ENCODE results near the gene SMARCAL1.
"Not testable (repeated sequence)": the region's sequence is repeated elsewhere in the genome, so short reads cannot be mapped to it uniquely, and the experiment has no call there.

The SMARCAL1 gene

DNA sequence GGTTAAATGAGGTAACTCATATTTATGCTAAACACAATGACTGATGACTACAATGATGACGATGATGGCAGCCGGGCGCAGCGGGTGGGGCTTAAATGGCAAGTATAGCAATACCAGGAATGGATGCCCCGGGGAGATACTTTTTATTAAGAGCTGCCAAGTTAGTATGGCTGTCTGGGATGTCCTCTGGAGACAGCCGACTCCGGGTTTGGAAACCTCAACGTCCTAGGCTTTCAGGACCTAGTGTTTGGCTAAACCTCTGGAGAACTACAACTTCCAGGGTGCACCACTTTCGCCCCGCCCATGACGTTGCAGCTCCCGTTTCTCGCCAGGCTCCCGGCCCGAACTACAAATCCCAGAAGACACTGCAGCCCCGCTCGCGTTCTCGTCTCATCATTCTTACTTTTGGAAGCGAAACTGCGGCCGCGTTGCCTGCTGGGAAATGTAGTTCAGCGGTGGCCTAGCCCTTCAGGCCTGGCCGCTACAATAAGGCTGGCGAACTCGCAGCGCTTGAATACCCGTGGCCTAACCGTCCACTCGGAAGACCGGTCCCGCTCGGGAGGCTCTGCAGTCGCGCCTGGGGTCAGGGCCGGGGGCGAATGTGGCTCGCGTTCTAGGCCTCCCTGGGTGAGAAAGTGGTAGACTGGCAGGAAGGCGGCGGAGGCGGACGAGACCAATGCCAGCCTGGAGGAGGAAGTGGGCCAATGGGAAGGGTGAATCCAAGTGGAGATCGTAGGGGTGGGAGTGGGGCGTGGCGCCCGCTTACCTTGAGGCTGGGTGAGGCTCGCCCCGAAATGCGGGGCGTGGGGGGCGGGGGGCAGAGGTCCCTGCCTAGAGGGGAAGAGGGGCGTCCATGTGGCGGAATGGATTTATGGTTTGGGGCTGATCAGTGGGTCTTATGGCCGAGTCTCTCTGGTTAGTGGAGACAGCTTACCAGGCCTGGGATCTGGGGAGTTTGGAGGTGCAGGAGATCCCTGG lies at the start of gene SMARCAL1:
Gene SMARCAL1 (plus strand): TSS at position 463 of the 978 bp plus-strand sequence. CDS start 2,221 bp downstream, outside the sequence.
- peak; percentile 95 for DNase-seq

- DNase-seq: peak; percentile 32
Observed at GRCh38 chr2:216362730-216363129, 49.6 kb upstream of the SMARCAL1 start.

DNA sequence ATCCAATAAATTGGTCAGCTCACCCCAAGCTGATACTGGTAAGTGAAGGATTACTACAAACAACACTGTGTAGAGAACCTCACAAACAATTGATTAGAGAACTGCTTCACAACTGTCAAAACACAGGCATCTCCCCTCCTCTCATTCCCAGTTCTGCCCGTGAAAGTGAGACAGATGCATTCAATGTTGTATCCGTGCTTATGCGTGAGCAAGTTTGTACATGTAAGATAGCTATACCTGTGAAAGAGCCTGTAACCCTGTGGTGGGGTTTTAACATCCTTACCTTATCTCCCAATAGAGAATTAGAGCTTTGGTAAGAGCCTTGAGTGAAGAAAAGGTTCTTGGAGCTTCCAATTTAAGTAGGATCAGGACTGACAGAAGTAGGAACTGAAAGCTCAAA lies 49.1 kb upstream of the SMARCAL1 start:
- no peak for DNase-seq

GRCh38 chr2:216365518-216365917 lies 46.8 kb upstream of the SMARCAL1 start:
- no peak for DNase-seq

DNA sequence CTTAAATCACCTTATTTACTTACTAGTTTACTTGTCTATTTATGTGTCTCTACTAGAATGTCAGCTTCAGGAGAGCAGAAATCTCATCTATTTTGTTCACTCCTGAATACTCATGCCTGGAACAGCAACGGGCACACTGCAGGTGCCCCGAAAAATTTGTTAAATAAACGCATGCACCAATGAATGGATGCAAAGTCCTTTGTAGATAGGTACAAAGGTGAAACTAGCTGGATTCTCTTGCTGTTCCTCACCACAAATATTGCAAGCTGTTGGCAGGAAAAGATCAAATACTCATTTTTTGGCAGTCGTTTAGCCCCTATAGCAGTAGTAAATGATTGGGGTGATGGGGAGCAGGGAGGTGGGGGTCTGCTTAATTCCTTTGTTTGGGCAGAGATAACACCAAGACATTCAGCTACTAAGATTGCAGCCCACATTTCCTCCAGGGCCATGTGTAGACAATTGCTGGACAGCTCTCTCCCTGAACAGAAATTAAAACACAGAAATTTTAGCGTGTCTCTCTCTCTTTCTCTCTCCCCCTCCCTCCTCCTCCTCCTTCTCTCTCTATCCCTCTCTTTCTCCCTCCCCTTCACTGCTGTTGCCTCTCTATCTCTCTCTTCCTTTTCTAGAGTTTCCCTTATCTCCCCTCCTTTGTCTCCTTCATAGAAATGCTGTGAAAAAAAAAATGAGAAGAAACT lies 45.4 kb upstream of the SMARCAL1 start:
- no peak for DNase-seq

DNA sequence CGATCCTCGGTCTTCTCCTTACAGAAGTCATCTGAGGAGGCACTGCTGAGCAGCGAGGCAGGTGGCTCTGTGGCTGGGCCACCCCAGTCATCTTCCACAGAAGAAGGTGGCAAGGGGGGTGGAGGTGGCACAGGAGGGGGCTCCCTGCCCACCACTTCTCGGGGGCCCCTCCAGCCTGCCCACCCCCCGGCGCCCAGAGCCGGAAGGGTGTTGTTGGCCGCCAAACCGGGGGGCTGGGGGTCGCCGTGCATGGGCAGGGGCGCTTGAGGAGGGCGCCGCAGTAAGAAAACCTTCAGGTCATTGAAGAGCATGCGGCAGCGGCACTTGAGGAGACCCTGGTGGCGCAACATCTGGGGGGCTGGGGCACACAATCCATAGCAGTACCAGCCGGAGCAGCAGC lies 42.5 kb upstream of the SMARCAL1 start:
- DNase-seq: no peak

DNA sequence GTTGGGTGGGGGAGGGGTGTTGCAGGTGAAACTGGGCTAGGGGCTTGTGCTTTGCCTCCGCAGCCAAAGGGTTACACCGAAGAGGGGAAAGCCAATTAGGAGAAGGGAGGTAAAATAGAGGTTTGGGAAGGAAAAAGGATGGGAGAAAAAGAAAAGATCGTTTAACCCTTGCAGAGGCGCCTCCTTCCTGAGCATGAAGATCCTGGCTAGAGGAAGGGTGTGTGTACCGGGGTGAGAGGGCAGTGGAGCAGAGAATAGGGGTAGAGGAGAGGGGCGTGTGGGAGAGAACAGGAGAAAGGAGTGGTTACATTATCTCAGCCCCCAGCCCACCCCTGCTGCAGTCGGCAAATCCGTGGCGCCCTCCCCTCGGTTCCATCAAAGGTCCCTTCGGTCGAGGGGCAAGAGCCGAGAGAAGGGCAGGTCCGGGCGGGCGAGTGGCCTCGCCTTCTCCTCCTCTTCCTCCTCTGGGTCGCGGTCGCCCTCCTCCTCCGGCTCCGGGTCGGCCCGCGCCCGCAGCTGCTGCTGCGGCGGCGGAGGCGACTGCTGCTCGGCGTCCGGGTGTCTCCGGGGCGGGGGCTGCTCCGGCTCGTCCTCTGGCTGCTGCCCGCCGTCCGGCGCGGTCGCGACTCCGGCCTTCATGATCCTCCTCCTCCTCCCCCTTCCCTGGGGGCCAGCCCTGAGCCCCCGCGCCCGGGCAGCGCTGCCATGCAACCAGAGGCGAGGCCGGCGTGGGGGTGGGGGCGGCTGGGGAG lies 41.1 kb upstream of the SMARCAL1 start:
- DNase-seq: no peak

DNA sequence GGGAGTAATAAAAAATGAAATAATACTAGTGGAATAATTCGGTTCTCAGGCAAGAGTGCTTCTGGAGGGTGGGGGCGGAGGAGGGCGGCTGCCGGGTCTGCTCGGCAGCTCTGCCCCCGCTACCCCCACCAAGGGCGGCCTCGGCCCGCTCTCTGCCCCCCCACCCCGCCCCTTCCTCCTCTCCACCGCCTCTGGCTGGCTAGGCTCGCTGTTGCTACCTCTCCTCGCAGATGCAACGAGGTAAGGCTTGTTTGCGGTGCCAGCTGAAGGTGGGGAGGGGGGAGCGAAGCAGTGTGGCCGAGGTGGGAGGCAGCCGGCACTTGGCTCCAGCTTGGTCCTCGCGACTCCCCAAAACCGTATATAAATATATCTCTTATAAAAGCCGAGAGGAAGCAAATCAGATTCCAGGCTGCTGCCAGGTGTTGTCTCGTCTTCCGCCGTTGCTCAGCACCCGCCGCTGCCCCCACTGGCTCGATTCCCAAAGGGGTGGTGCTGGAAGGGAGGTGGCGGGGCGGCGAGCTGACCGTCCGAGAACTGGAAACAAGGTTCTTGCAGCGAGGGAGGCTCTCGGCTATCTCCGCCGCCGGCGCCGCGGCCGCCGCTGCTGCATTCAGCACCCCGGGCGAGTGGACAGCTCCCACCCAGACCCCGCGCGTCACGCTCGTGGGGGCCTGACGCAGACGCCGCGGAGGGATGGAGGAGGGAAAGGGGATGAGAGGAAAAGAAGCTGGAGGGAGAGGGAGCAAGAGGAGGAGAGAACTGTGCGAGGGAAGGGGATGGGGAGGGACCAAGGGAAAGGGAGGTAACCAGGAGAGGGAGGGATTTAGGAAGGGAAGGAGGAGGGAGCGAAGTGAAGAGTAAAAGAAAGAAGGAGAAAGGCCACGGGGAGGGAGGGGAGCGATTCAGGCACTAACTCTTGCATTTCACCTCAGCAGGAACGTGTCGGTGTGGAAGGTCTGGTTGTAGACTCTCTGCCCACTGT lies 40.3 kb upstream of the SMARCAL1 start, which contains the start of gene MARCHF4:
Gene MARCHF4 (minus strand): TSS at position 763 of the 982 bp plus-strand sequence. CDS start 2,223 bp downstream, outside the sequence.
- peak; percentile 28 for DNase-seq

- no peak for DNase-seq
Observed at GRCh38 chr2:216372761-216373291, 39.5 kb upstream of the SMARCAL1 start.

DNA sequence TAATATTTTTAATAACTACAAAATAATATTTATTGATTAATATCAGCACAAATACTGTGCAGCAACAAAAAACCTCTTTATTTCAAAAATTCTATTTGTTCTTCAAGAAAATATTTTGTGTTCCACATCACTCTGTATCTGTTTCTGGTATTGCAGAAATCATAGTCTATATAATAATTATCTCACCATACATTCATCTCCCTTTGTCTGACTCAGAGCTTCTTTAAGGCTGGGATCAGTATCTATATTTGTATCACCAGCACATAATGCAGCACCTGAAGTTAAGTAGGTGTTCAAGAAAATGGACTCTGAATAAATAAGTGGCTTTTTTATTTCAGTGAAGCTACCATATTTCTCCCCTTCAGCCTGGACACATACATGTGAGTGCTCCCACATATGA lies 38.4 kb upstream of the SMARCAL1 start:
- no peak for DNase-seq

GRCh38 chr2:216375286-216375685 lies 37.0 kb upstream of the SMARCAL1 start:
- no peak for DNase-seq

GRCh38 chr2:216379977-216380376 lies 32.3 kb upstream of the SMARCAL1 start:
- no peak for DNase-seq

DNA sequence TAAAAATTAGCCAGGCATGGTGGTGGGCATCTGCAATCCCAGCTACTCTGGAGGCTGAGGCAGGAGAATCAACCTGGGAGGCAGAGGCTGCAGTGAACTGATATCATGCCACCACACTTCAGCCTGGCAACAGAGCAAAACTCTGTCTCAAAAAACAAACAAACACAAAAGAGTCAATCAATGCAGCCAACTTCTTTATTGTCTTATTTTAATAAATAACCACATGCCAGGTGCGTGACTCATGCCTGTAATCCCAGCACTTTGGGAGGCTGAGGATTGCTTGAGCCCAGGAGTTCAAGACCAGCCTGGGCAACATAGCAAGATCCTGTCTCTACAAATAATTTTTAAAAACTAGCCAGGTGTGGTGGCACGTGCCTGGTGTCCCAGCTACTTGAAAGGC lies 27.9 kb upstream of the SMARCAL1 start:
- DNase-seq: not testable (repeated sequence)

DNA sequence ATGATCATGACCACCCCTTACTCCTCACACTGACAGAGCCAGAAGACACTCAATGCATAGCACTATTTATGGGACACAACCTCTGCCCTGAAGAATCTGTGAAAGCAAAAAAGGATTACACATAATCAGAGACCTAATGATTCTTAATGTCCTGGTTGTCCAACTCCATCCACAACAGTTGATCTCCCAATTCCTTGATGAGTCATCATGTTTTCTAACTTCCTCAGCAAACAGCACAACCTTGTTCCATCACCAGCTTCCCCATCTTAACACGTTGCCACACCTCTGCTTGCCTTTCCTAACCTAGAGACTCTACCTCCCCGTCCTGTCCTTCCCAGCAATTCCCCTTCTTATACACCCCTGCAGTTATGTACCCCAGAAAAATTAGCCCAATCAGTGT lies 26.8 kb upstream of the SMARCAL1 start:
- no peak for DNase-seq

DNA sequence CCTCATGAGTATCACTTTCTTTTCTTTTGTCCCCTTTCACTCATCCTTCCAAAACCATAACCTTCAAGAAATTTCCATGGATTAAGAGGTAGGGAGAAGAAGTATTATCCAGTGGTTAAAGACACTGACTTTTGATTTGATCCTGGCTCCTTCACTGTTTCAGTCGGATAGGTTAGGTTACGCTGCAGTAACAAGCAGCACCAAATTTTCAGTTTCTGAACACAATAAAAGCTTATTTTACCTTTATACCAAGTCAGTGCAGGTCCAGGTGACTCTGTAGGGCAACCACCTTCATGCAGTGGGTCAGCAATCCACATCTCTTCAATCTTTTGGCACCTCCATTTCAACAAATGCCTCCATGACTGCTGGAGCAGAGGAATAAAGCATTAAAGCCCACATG lies 25.0 kb upstream of the SMARCAL1 start:
- DNase-seq: no peak

DNA sequence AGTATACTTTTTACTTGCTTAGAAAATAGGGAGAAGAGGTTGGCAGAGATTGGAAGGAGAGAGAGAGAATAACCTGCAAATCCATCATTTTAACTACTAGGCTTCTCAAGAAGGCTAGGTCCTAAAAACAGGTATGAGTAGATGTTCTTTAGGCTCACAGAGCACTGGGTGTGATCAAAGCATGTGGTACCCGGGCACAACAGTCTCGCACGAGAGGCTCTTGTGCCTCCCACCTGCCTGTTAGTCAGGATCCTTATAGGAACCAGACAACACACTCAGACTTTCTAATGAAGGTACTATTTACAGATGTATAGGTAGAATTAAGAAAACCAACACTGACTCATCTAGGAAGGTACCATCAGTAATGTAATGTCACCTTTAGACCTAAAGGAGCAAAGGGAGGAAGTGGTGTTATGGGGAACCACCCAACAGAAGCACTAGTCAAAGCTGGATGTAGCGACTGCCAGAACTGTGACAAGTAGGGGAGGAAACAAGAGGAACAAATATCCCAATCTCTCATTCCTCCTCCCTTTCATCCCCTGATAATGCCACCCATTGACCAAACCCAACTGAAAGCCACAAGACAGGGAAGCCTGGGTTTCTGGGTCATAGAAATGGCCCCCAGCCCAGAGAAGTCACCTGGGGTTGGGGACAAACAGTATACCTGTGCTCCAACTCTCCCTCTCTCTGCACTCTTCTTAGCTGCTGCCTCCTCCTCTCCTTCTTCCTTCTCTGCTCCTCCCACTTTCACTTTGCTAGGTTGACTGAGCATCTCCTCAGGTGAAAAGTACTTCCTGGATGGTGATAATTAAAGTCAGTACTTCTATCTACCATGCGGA lies 24.0 kb upstream of the SMARCAL1 start:
- DNase-seq: no peak

DNA sequence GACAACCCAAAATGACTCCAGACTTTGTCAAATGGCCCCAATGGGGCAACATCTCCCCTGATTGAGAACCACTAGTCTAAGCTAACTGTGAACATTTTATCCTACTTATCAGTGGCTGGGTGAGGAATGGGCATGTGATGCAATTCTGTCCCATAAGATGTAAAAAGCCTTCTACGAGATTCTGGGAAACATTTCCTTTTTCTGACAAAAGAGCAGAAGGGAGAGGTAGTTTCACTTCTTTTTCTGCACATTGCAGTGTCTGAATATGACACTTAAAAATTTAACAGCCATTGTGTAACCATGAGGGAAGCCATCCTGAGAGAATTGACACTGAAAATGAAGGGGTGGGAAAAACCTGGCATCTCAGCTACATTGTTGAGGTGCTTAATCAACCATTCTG lies 22.7 kb upstream of the SMARCAL1 start:
- DNase-seq: no peak

DNA sequence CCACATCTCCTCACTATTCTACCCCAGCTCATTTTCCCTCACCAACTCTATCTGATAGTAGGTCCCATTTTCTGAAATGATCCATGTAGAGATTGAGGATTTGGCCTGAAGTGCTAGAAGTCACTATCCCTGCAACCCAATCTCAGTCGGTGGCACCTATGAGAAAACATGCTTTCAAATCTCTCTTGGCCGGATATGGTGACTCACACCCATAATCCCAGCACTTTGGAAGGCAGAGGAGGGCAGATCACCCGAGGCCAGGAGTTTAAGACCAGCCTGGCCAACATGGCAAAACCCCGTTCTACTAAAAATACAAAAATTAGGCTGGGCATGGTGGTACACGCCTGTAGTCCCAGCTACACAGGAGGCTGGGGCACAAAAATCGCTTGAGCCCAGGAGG lies 20.9 kb upstream of the SMARCAL1 start:
- no peak for DNase-seq

DNA sequence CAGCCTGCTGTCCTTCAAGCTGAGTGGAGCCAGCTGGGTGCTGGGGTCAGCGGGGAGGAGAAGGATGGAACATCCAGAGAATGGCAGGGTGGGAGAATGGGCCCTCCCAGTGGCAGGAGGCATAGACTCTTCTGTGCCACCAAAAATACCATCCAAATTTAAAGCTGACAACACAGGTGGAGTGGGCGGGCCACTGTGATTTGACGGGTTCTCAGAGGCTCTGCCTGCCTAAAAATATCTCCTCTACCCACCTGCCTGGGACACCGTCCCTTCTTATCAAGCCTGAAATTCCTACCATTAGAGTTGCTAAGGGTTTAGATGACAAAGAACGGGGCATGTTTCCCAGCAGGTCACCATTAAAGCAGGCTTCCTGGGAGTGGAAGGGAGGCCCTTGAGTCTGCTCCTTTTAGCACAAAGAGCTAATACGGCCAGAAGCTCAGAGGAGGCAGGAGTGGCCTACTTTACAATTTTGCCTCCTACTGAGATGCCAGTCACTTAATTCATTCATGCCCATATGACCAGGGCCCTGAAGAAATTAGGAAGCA lies 20.2 kb upstream of the SMARCAL1 start:
- no peak for DNase-seq
